Aorta (tissue), 5 donors: Measurements from ENCODE around the gene UBAP2. TPM values are rescaled to one million over a fixed set of nuclear protein-coding genes. Genes with fewer than 3 reads are reported as not detected.

Experiments
- ATAC-seq: fragments of 200-7000 bp; cut with Tn5 transposase; one replicate; pipeline ENCODE4 v1.9.1; 2022; ENCODE audit warnings: moderate library complexity; ENCODE audit not compliant: low FRiP score
- DNase-seq, 2 donors: peaks; one replicate each; pipeline ENCODE4 v3.0.0-alpha.2; 2020
- H3K27ac ChIP-seq, 2 donors: one replicate each; pipeline ENCODE4 v1.5.1; 2013; ENCODE audit warnings: low read length in 2 of 2, mild to moderate bottlenecking in 2 of 2, moderate library complexity in 2 of 2, control low read depth in 1 of 2, inconsistent platforms in 1 of 2, low read depth in 1 of 2
- H3K27me3 ChIP-seq, 2 donors: one replicate each; pipeline ENCODE4 v1.6.1; 2013; ENCODE audit warnings: control low read depth in 1 of 2, low read length in 1 of 2, mild to moderate bottlenecking in 1 of 2, moderate library complexity in 1 of 2; ENCODE audit not compliant: insufficient read depth in 2 of 2, control insufficient read depth in 1 of 2
- H3K36me3 ChIP-seq, 2 donors: one replicate each; pipeline ENCODE4 v1.6.1; 2013; ENCODE audit warnings: control low read depth in 1 of 2, low read length in 1 of 2, mild to moderate bottlenecking in 1 of 2; ENCODE audit not compliant: insufficient read depth in 2 of 2, control insufficient read depth in 1 of 2
- H3K4me1 ChIP-seq, 2 donors: one replicate each; pipeline ENCODE4 v1.6.1; 2013; ENCODE audit warnings: low read length in 2 of 2, control low read depth in 1 of 2, mild to moderate bottlenecking in 1 of 2, moderate library complexity in 1 of 2; ENCODE audit not compliant: insufficient read depth in 2 of 2, control insufficient read depth in 1 of 2
- H3K4me3 ChIP-seq, 2 donors: one replicate each; pipeline ENCODE4 v1.5.1; 2013; ENCODE audit warnings: low read length in 2 of 2, control low read depth in 1 of 2, mild to moderate bottlenecking in 1 of 2
- H3K9me3 ChIP-seq: one replicate; pipeline ENCODE4 v1.6.1; 2013; ENCODE audit warnings: mild to moderate bottlenecking, low read length; ENCODE audit not compliant: control insufficient read depth
- WGBS, 2 donors: extraction: QIAGEN DNeasy Blood & Tissue Kit; methylation state at CpG; one replicate each; pipeline ENCODE4 v1.1.7; 2013; 5-methylcytosine and 5-hydroxymethylcytosine counted together
- intact Hi-C, 2 donors: fragments of 100-400 bp; cut with DNase I; formaldehyde crosslinking; loops; one replicate each; pipeline versions ENCODE4 v1.14.2 to v1.15.0; 2022
- polyA plus RNA-seq, 2 donors: library from polyadenylated mRNA; stranded (reverse); fragments of 200-250 nt; gene quantifications; one replicate each; pipeline ENCODE4 v1.2.3, GENCODE V29; 2013
- total RNA-seq, 2 donors: library from RNA; stranded (reverse); fragmentation: NEBNext Ultra II Directional; extraction: Animal tissue kit (Norgen Biotek cat#: 25700); gene quantifications; one replicate each; pipeline ENCODE4 v1.2.1, GENCODE V29; 2021
- donor health status: healthy with polysubstance abuse.
- donor health status: Bipolar disorder and iron deficiency.
- donor health status: DM: no; HTN: no; CAD: no.
- donor health status: DM: no; HTN: no; CAD: no.
- donor health status: DM: yes; HTN: yes; CAD: no.

The UBAP2 gene
- total and polyA plus RNA-seq, 4 donors, result 5.3 to 30.5 (median 15.8) TPM

- Histone ChIP-seq H3K36me3 (peaks cover 2 to 3% of the 10 kb centered on the region in 2 donors), H3K27me3 (no peaks in the 10 kb centered on the region), H3K4me3 (no peak overlapping the region), H3K9me3 (no peaks in the 10 kb centered on the region), H3K4me1 (peaks cover 0 to 1% of the 10 kb centered on the region in 2 donors), H3K27ac (no peak overlapping the region)
- intact Hi-C loops, result no loop called here
- DNase-seq (no peak), ATAC-seq (no peak)
- 0 to 17% methylated on average over 1 of the region's 1 CpG for WGBS, 2 donors
Measured at GRCh38 chr9:33913541-33913940, 135.1 kb downstream of the UBAP2 start.

- DNase-seq (no peak), ATAC-seq (no peak)
- intact Hi-C loops, result no loop called here
- H3K4me1 ChIP-seq, result peaks cover 3 to 9% of the 10 kb centered on the region in 2 donors
- WGBS, 2 donors, result 89 to 91% methylated on average over 4 of the region's 4 CpGs
- H3K27ac ChIP-seq, result no peak overlapping the region
- H3K9me3 ChIP-seq, result no peaks in the 10 kb centered on the region
- no peaks in the 10 kb centered on the region for H3K27me3 ChIP-seq
- no peak overlapping the region for H3K4me3 ChIP-seq
- H3K36me3 ChIP-seq, result no peaks in the 10 kb centered on the region
Measured at GRCh38 chr9:33908749-33909148, 139.9 kb downstream of the UBAP2 start.

- no peaks in the 10 kb centered on the region for H3K9me3 ChIP-seq
- 97 to 100% methylated on average over 3 of the region's 3 CpGs for WGBS, 2 donors
- intact Hi-C loops, result no loop called here
- ATAC-seq (no peak), DNase-seq (no peak)
- peaks cover 3 to 9% of the 10 kb centered on the region in 2 donors for H3K4me1 ChIP-seq
- no peak overlapping the region for H3K27ac ChIP-seq
- no peaks in the 10 kb centered on the region for H3K36me3 ChIP-seq
- no peaks in the 10 kb centered on the region for H3K27me3 ChIP-seq
- H3K4me3 ChIP-seq, result no peak overlapping the region
Measured at GRCh38 chr9:33908114-33908513, 140.6 kb downstream of the UBAP2 start.

GRCh38 chr9:33907347-33907746, 141.3 kb downstream of the UBAP2 start:
- H3K27me3 ChIP-seq, result no peaks in the 10 kb centered on the region
- H3K27ac ChIP-seq, result no peak overlapping the region
- WGBS, 2 donors, result 64 to 67% methylated on average over 4 of the region's 4 CpGs
- H3K4me3 ChIP-seq, result no peak overlapping the region
- H3K9me3 ChIP-seq, result no peaks in the 10 kb centered on the region
- intact Hi-C loops, result no loop called here
- H3K4me1 ChIP-seq, result peaks cover 3 to 9% of the 10 kb centered on the region in 2 donors
- DNase-seq (no peak), ATAC-seq (no peak)
- H3K36me3 ChIP-seq, result no peaks in the 10 kb centered on the region

- DNase-seq (no peak), ATAC-seq (no peak)
- no peak overlapping the region for H3K4me3 ChIP-seq
- peaks cover 3 to 9% of the 10 kb centered on the region in 2 donors for H3K4me1 ChIP-seq
- no peaks in the 10 kb centered on the region for H3K36me3 ChIP-seq
- no peaks in the 10 kb centered on the region for H3K9me3 ChIP-seq
- no peak overlapping the region for H3K27ac ChIP-seq
- intact Hi-C loops, result no loop called here
- WGBS, 2 donors, result 94 to 96% methylated on average over 2 of the region's 2 CpGs
- no peaks in the 10 kb centered on the region for H3K27me3 ChIP-seq
Measured at GRCh38 chr9:33906769-33907168, 141.9 kb downstream of the UBAP2 start.

- ATAC-seq (no peak), DNase-seq (no peak)
- intact Hi-C loops, result no loop called here
- 57 to 61% methylated on average over 1 of the region's 1 CpG for WGBS, 2 donors
- Histone ChIP-seq H3K4me3 (no peak overlapping the region), H3K36me3 (no peaks in the 10 kb centered on the region), H3K27ac (no peak overlapping the region), H3K4me1 (peaks cover 3 to 9% of the 10 kb centered on the region in 2 donors), H3K27me3 (no peaks in the 10 kb centered on the region), H3K9me3 (no peaks in the 10 kb centered on the region)
Measured at GRCh38 chr9:33905137-33905536, 143.6 kb downstream of the UBAP2 start.

GRCh38 chr9:33903157-33903780, 145.4 kb downstream of the UBAP2 start:
- intact Hi-C loops, result no loop called here
- DNase-seq (no peak), ATAC-seq (no peak)
- Histone ChIP-seq H3K36me3 (no peaks in the 10 kb centered on the region), H3K9me3 (no peaks in the 10 kb centered on the region), H3K4me1 (peaks cover 3 to 9% of the 10 kb centered on the region in 2 donors), H3K4me3 (no peak overlapping the region), H3K27me3 (no peaks in the 10 kb centered on the region), H3K27ac (no peak overlapping the region)
- WGBS, 2 donors, result 56 to 63% methylated on average over 4 of the region's 4 CpGs

- ATAC-seq (no peak), DNase-seq (no peak)
- Histone ChIP-seq H3K9me3 (no peaks in the 10 kb centered on the region), H3K4me3 (no peak overlapping the region), H3K36me3 (no peaks in the 10 kb centered on the region), H3K27ac (no peak overlapping the region), H3K4me1 (no peaks in the 10 kb centered on the region), H3K27me3 (no peaks in the 10 kb centered on the region)
- intact Hi-C loops, result no loop called here
Measured at GRCh38 chr9:33894316-33894715, 154.4 kb downstream of the UBAP2 start.

- intact Hi-C loops, result no loop called here
Measured at GRCh38 chr9:33893861-33894260, 154.8 kb downstream of the UBAP2 start.

More at GRCh38 chr9:33893861-33894260, 154.8 kb downstream of the UBAP2 start:
- DNase-seq (no peak), ATAC-seq (no peak)
- Histone ChIP-seq H3K9me3 (no peaks in the 10 kb centered on the region), H3K27me3 (no peaks in the 10 kb centered on the region), H3K4me1 (no peaks in the 10 kb centered on the region), H3K27ac (no peak overlapping the region), H3K36me3 (no peaks in the 10 kb centered on the region), H3K4me3 (no peak overlapping the region)
